Measurements from ENCODE around the gene GNPDA1. TPM values are rescaled to one million over a fixed set of nuclear protein-coding genes. Genes with fewer than 3 reads are reported as not detected.

Gene GNPDA1
- total RNA-seq, 2 experiments from 2014 or later: 34.4 to 36.1 TPM

- H3K36me3 Mint-ChIP-seq (ENCODE audit: low read depth): peaks cover 46% of the 10 kb centered on the region
- no peak for DNase-seq
- no peaks in the 10 kb centered on the region for H3K27me3 Mint-ChIP-seq
- H3K4me1 Mint-ChIP-seq: peaks cover 36% of the 10 kb centered on the region
- no peak overlapping the region for H3K27ac Mint-ChIP-seq
- H3K9me3 Mint-ChIP-seq: no peaks in the 10 kb centered on the region
- CTCF ChIA-PET: interaction anchor here (6.9 kb wide), 1 partner anchor 15 kb away, joined by 107 read pairs; the partner anchor contains the start of gene PCDH12
- H3K4me3 Mint-ChIP-seq: no peak overlapping the region
- POLR2A ChIA-PET: no interaction called here
Observed at GRCh38 chr5:141973871-141974595, 38.8 kb downstream of the GNPDA1 start.

DNA sequence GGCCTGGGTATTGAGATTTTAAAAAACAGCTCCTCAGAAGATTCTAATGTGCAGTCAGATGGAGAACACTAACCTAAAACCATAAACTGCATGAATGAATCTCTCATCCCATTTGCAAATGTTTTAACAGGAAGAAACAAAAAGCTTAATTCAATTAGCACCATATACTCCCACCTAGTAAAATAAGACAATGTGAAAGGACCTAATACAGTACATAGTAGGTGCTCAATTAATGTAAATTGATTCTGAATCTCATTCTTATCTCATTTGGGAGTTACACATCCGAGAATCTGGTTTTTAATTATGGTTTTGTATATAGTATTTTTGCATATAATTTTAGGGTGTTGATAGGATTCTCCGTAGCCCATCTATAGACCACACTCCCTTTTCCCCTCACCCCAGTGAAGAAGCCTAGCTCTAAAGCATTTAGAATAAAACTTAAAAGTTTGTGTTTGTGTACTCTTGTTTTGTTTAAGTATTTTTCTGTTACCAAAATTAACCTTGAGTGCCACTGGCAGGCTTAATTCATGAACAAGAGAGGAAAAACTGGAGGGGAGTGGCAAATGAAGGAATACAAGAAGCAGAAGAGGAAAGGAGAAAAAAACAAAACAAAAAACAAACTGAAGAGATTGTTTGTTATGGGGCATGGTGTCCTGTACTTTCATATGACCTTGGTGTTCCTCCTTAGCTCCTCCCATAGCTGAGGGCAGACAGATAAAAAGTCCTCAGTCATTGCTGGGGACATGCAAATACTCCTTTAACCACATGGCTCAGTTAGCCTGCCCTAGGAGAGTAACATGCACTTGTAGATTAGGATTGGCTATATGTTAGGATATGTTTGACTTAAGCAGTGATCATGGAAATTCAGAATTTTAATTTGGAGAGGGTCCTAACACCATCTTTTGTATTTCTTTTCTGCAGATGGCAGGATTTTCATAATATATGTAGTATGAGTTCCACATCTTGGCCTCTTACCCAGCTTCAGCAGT is 42.8 kb downstream of the GNPDA1 start:
- H3K27ac Mint-ChIP-seq: peak overlapping the region; percentile 99
- ChIA-PET CTCF (interaction anchor here (0.7 to 6.9 kb wide), 30 partner anchors 8 to 364 kb away, joined by 3 to 107 read pairs (median 6); partner anchors contain the start of genes DELE1, GNPDA1 and PCDH12), POLR2A (interaction anchor here (0.6 to 1.5 kb wide), 5 partner anchors 10 to 355 kb away, joined by 3 to 13 read pairs (median 4); partner anchors contain the start of genes GNPDA1, PCDH12 and SPRY4)
- H3K27me3 Mint-ChIP-seq: no peaks in the 10 kb centered on the region
- H3K36me3 Mint-ChIP-seq (ENCODE audit: low read depth): peaks cover 31% of the 10 kb centered on the region
- H3K4me1 Mint-ChIP-seq: peaks cover 46% of the 10 kb centered on the region
- H3K9me3 Mint-ChIP-seq: no peaks in the 10 kb centered on the region
- peak overlapping the region; percentile 98 for H3K4me3 Mint-ChIP-seq
- peak; percentile 30 for DNase-seq

GRCh38 chr5:141968914-141969608 is 43.8 kb downstream of the GNPDA1 start, which contains the start of gene RNF14:
TSS of gene RNF14 (plus strand) at chr5:141969105. CDS start at chr5:141973589, 4,484 bp downstream.
- Mint-ChIP-seq H3K36me3 (ENCODE audit: low read depth) (peaks cover 21% of the 10 kb centered on the region), H3K27me3 (no peaks in the 10 kb centered on the region), H3K9me3 (no peaks in the 10 kb centered on the region), H3K4me1 (peaks cover 39% of the 10 kb centered on the region), H3K27ac (peak within 1 kb of the TSS; percentile 99), H3K4me3 (peak within 1 kb of the TSS; percentile 98)
- CTCF ChIA-PET: interaction anchor here (0.6 to 6.9 kb wide), 43 partner anchors 9 to 363 kb away, joined by 3 to 107 read pairs (median 4); partner anchors contain the start of genes DELE1, DIAPH1, FCHSD1 and GNPDA1
- POLR2A ChIA-PET: interaction anchor here (0.6 to 1.5 kb wide), 8 partner anchors 8 to 356 kb away, joined by 3 to 13 read pairs (median 4); partner anchors contain the start of genes DELE1, GNPDA1, PCDH12 and SPRY4
- DNase-seq: peak; percentile 95

GRCh38 chr5:141966963-141967333 is 45.9 kb downstream of the GNPDA1 start:
- ChIA-PET CTCF (interaction anchor here (4.8 to 6.9 kb wide), 2 partner anchors 8 to 275 kb away, joined by 30 to 107 read pairs; partner anchors contain the start of gene PCDH12), POLR2A (no interaction called here)
- no peak overlapping the region for H3K27ac Mint-ChIP-seq
- peaks cover 32% of the 10 kb centered on the region for H3K4me1 Mint-ChIP-seq
- no peaks in the 10 kb centered on the region for H3K27me3 Mint-ChIP-seq
- DNase-seq: no peak
- H3K9me3 Mint-ChIP-seq: no peaks in the 10 kb centered on the region
- H3K36me3 Mint-ChIP-seq (ENCODE audit: low read depth): peaks cover 10% of the 10 kb centered on the region
- no peak overlapping the region for H3K4me3 Mint-ChIP-seq

DNA sequence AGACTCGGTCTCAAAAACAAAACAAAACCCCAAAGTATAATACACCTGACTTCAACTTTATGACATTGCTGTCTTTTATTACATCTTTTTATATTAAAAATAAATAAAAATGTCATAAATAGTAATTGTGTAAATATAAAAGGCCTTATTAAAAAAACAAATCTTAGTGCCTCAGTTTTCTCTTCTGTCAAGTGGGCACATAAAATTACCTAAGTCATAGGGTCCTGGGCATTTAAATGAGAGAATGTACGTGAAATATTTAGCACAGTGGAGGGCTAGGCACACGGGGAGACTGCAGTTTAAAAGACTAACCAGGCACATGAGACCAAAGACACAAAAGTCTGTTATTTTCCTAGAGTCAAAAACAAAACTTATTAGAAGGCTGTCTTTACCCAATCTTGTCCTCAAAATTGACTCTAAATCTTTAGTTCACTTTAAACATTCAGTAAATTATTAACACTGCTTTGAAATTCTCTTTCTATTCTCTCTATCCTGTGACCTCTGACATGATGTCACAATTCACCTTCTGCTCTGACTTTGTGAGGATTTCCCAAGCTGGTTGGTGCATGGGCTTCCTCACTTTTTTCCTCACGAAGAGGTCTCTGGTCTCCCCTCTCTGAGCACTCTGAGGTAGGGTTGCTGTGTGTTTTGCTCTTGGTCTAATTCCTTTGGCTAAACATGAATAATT is 46.4 kb downstream of the GNPDA1 start:
- Mint-ChIP-seq H3K27me3 (no peaks in the 10 kb centered on the region), H3K36me3 (ENCODE audit: low read depth) (peaks cover 7% of the 10 kb centered on the region), H3K4me1 (peaks cover 37% of the 10 kb centered on the region), H3K27ac (no peak overlapping the region), H3K9me3 (no peaks in the 10 kb centered on the region), H3K4me3 (no peak overlapping the region)
- ChIA-PET POLR2A (no interaction called here), CTCF (no interaction called here)
- DNase-seq: no peak

DNA sequence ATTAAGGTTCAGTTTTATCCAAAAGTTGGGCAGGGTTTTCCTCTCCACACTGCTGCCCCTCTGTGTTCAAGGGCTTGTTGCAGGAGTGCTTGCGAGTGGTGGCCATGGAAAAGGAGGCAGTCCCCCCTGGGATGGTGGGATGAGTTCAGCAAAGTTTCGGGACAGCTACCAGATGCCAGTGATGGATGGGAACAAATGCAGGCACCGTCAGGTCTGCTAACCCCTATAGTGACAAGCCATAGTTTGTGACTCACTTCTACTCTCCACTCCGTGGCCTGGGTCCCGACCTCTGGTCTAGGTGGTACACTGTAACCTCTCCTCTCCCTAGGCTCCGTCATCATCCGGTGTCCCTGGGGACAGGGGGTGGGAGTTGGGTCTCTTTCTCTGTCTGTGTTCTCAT is 47.8 kb downstream of the GNPDA1 start:
- Mint-ChIP-seq H3K4me3 (no peak overlapping the region), H3K9me3 (no peaks in the 10 kb centered on the region), H3K27ac (no peak overlapping the region), H3K4me1 (peaks cover 43% of the 10 kb centered on the region), H3K36me3 (ENCODE audit: low read depth) (peaks cover under 1% of the 10 kb centered on the region), H3K27me3 (no peaks in the 10 kb centered on the region)
- CTCF ChIA-PET: interaction anchor here (1.6 kb wide), 1 partner anchor 87 kb away, joined by 4 read pairs; the partner anchor contains the start of gene PCDH1
- POLR2A ChIA-PET: no interaction called here
- no peak for DNase-seq

- Mint-ChIP-seq H3K27ac (no peak overlapping the region), H3K27me3 (no peaks in the 10 kb centered on the region), H3K36me3 (ENCODE audit: low read depth) (no peaks in the 10 kb centered on the region), H3K4me1 (peaks cover 46% of the 10 kb centered on the region), H3K4me3 (no peak overlapping the region), H3K9me3 (no peaks in the 10 kb centered on the region)
- ChIA-PET CTCF (interaction anchor here (0.5 to 2.0 kb wide), 8 partner anchors 23 to 359 kb away, joined by 3 to 7 read pairs (median 4); partner anchors contain the start of genes DELE1, FCHSD1 and PCDH1), POLR2A (no interaction called here)
- no peak for DNase-seq
Observed at GRCh38 chr5:141963701-141964100, 49.1 kb downstream of the GNPDA1 start.

DNA sequence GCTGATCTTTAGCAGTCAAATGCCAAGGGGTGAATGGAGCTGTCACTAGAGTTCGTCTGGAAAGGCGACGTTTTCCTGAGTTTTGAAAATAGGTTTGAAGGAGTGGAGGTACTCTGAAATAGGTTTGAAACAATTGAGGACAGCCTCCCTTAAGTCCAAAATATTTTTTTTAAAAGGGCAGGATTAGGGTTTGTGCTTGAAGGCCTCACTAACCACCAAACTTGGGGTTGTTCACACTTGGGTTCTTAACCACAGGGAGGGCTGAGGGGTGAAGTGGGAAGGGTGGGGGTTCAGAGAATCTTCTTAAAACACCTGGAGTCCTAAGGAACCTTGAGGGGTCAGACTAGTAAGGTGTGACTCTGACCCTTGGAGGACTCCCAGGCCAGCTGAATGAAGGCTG is 51.4 kb downstream of the GNPDA1 start:
- DNase-seq: no peak
- H3K27me3 Mint-ChIP-seq: no peaks in the 10 kb centered on the region
- ChIA-PET CTCF (interaction anchor here (0.6 to 7.5 kb wide), 32 partner anchors 9 to 448 kb away, joined by 3 to 107 read pairs (median 6); partner anchors contain the start of genes ARAP3, DELE1, NDFIP1 and PCDH1), POLR2A (interaction anchor here (0.5 to 2.2 kb wide), 3 partner anchors 8 to 278 kb away, joined by 3 to 13 read pairs (median 3); partner anchors contain the start of gene RNF14)
- H3K4me1 Mint-ChIP-seq: peaks cover 53% of the 10 kb centered on the region
- no peaks in the 10 kb centered on the region for H3K36me3 Mint-ChIP-seq (ENCODE audit: low read depth)
- no peak overlapping the region for H3K4me3 Mint-ChIP-seq
- peak overlapping the region; percentile 95 for H3K27ac Mint-ChIP-seq
- H3K9me3 Mint-ChIP-seq: no peaks in the 10 kb centered on the region

DNA sequence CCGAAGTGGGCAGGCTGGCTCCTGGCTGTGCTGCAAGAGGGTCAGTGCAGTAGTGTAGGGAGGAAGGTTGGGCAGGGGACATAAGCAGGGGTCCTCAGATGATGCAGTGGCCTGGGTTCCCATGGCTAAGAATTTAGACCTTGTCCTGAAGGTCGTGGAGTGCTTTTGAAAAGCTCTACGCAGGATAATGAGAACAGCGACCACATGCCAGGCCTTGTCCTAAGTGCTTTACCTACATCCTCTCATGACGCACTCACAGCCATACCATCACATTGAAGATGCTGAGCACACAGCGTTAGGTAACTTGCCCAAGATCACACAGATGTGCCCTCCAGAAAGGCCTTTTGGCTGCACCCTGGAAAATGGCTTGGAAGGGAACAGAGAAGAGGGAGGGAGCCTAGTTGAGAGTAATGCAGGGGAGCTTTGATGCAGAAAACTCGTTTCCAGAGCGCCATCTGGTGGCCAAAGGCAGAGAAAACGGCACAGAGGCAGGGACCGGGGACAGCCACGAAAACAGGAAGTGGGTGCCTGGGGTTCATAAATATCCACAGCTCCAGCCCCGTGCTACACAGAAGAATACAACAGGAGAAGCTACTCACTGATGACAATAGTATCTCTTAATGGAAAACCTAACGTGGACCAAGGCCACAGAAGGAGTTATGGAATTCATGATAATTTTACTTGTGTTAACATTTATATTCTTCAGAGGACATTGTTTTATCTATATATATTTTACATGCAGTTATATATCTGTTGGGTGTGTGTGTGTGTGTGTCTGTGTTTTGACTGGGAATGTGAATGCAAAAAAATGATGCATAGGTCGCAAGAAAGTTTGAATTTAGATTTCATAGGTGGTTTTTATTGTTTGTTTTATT is 52.1 kb downstream of the GNPDA1 start:
- H3K4me3 Mint-ChIP-seq: peak overlapping the region; percentile 46
- CTCF ChIA-PET: interaction anchor here (0.6 to 7.5 kb wide), 42 partner anchors 10 to 448 kb away, joined by 3 to 107 read pairs (median 5); partner anchors contain the start of genes ARAP3, DELE1, NDFIP1 and PCDH1
- POLR2A ChIA-PET: interaction anchor here (0.7 to 2.2 kb wide), 3 partner anchors 8 to 268 kb away, joined by 3 to 13 read pairs (median 4); partner anchors contain the start of gene RNF14
- H3K36me3 Mint-ChIP-seq (ENCODE audit: low read depth): no peaks in the 10 kb centered on the region
- H3K9me3 Mint-ChIP-seq: no peaks in the 10 kb centered on the region
- H3K27me3 Mint-ChIP-seq: no peaks in the 10 kb centered on the region
- peak; percentile 95 for DNase-seq
- H3K27ac Mint-ChIP-seq: peak overlapping the region; percentile 95
- H3K4me1 Mint-ChIP-seq: peaks cover 53% of the 10 kb centered on the region

DNA sequence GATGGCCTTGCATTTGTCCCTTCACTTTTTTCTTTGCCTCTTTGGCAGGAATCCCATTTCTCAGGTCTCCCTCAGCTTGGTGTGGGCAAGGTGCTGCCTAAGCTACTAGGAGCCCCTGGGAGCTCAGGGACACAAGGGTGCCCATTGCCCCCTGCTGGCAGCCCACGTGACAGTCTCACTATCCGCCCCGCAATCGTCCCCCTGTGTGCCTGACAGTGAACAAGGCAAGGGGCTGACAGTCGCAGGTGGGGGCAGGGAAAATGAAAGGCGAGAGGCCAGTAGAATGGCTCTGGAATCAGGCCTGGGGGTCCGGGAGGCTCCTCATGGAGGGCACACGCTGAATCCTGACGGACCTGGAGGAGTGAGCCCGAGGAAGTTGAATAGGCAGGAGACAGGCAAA is 52.8 kb downstream of the GNPDA1 start:
- DNase-seq: peak; percentile 22
- H3K4me3 Mint-ChIP-seq: no peak overlapping the region
- ChIA-PET CTCF (interaction anchor here (0.6 to 7.5 kb wide), 33 partner anchors 9 to 396 kb away, joined by 3 to 107 read pairs (median 6); partner anchors contain the start of genes ARAP3, DELE1, NDFIP1 and PCDH1), POLR2A (interaction anchor here (1.1 to 2.2 kb wide), 2 partner anchors 9 to 267 kb away, joined by 3 to 13 read pairs; partner anchors contain the start of gene RNF14)
- no peaks in the 10 kb centered on the region for H3K36me3 Mint-ChIP-seq (ENCODE audit: low read depth)
- H3K27ac Mint-ChIP-seq: peak overlapping the region; percentile 55
- H3K4me1 Mint-ChIP-seq: peaks cover 53% of the 10 kb centered on the region
- H3K9me3 Mint-ChIP-seq: no peaks in the 10 kb centered on the region
- no peaks in the 10 kb centered on the region for H3K27me3 Mint-ChIP-seq

All from activated CD4-positive, alpha-beta T cell treated with anti-CD3 and anti-CD28 coated beads, Interleukin-2, amount 10 ng/mL, durations not matched to agents 7 days and 5 days (primary cell).